ENCODE results near the gene MS4A4E. TPM values are rescaled to one million over a fixed set of nuclear protein-coding genes. Genes with fewer than 3 reads are reported as not detected.

MS4A4E gene
- not detected in 2 replicates for total RNA-seq

GRCh38 chr11:60242740-60243239 lies at the start of gene MS4A4E:
Gene MS4A4E (minus strand): TSS chr11:60243137. CDS start chr11:60230055, 13,082 bp downstream.

DNA sequence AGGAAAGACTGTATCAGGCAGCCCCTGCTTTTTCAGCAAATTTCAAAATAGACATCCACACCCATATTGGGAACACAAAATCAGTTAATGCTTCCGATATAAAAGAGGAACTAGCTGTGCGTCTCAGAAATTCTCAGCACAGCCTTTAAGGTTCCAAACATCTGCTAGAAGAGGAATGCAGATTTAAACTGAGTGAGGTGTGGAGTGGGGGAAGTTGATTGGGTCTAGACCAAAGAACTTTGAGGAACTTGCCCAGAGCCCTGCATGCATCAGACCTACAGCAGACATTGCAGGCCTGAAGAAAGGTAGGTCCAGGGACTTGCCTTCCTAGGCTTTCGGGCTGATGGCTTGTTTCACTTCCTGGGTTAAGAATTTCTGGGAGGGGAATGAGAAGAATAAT lies 37.5 kb upstream of the MS4A4E start, which contains the start of gene MS4A4A:
Gene MS4A4A, plus strand, starts transcription at position 255 of the 400 bp plus-strand sequence. Its CDS starts 10 bp downstream, at position 265.

DNA sequence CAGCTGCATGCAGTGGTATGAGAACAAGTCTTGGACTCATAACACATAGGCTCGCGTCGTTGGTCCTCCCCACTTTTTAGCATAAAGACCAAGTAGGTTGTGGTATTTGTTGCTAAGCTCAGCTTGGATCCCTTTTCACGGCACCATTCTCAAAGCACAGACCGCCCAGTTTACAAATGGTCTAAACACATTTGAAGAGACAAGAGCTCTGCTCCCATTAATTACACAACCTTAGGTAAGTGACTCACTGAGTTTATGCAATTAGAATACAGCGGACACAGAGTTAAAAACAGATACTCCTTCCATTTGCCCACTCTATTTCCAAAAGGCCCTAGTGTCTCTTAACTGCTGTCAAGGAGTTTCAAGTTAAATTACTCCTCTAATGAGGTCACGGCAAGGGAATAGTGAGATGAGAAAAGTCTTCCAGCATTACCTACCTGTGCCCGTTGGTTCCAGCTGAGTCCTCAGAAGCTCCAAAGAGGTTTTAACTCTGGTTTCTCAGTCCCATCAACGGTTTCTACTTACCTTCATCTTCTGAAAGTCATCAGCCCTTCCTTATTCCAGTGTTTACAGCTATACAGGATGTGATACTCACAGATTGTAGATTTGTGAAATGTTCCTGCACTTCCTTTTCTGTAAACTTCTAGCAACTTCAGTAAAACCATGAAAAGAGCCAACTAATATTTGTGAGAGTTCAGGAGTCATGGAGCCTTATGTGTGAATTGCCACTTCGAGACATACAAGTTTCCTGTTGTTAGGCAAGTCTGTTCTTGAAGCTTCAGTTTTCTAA lies 60.2 kb downstream of the MS4A4E start, which contains the start of gene MS4A6A:
Gene MS4A6A, minus strand, starts transcription at position 543 of the 790 bp plus-strand sequence. CDS start 1,356 bp downstream, outside the sequence.

Small RNA genes lying within 50 kb of the gene (small RNA-seq; reads per million reads assigned to genes)
- not detected for gene MIR6503

Other genes with a start within 250 kb of the MS4A4E start
- not detected in 2 replicates for gene OOSP4B, start 226.0 kb downstream of the MS4A4E start, total RNA-seq
- gene OOSP2, start 202.7 kb downstream of the MS4A4E start, total RNA-seq, result not detected in 2 replicates
- gene MS4A3, start 186.5 kb downstream of the MS4A4E start, total RNA-seq, result not detected in 2 replicates
- not detected in 2 replicates for gene MS4A2, start 154.5 kb downstream of the MS4A4E start, total RNA-seq
- gene MS4A6A, start 60.1 kb downstream of the MS4A4E start, total RNA-seq, result not detected in 2 replicates
- gene MS4A4A, start 37.5 kb upstream of the MS4A4E start, total RNA-seq, result not detected in 2 replicates
- gene MS4A6E, start 84.1 kb upstream of the MS4A4E start, total RNA-seq, result not detected in 2 replicates
- not detected in 2 replicates for gene MS4A7, start 135.4 kb upstream of the MS4A4E start, total RNA-seq
- gene MS4A14, start 153.3 kb upstream of the MS4A4E start, total RNA-seq, result not detected in 2 replicates
- not detected in 2 replicates for gene MS4A5, start 186.4 kb upstream of the MS4A4E start, total RNA-seq
- gene MS4A1, start 212.7 kb upstream of the MS4A4E start, total RNA-seq, result not detected in 2 replicates
- not detected in 2 replicates for gene MS4A12, start 249.6 kb upstream of the MS4A4E start, total RNA-seq